T-helper 2 cell treated with Interferon-gamma antibody and Interleukin-4, amounts not matched to agents 100 ng/mL and 5 ng/mL, for 36 hours (primary cell): ENCODE results near the gene GRHPR. TPM values are rescaled to one million over a fixed set of nuclear protein-coding genes. Genes with fewer than 3 reads are reported as not detected.

Source experiments
- intact Hi-C: fragments of 100-400 bp; cut with micrococcal nuclease; formaldehyde crosslinking; loops from one replicate; pipeline ENCODE4 v1.15.1; 2023
- total RNA-seq: library from RNA; stranded (reverse); gene quantifications from 2 replicates; pipeline ENCODE4 v1.2.3, GENCODE V29; 2022

GRHPR gene
- total RNA-seq, 1 donor from 2014 or later = 50.9 TPM

GRCh38 chr9:37398464-37399025 lies 24.0 kb upstream of the GRHPR start:
- intact Hi-C loops = no loop called here

- intact Hi-C loops = no loop called here
Measured at GRCh38 chr9:37399336-37399735, 23.2 kb upstream of the GRHPR start.

- intact Hi-C loops = no loop called here
Measured at GRCh38 chr9:37404590-37404989, 17.9 kb upstream of the GRHPR start.

GRCh38 chr9:37405350-37405749 lies 17.1 kb upstream of the GRHPR start:
- intact Hi-C loops = no loop called here

GRCh38 chr9:37405764-37406380 lies 16.6 kb upstream of the GRHPR start:
- intact Hi-C loops = no loop called here

GRCh38 chr9:37406603-37407401 lies 15.7 kb upstream of the GRHPR start:
- intact Hi-C loops = no loop called here

GRCh38 chr9:37407468-37407867 lies 15.0 kb upstream of the GRHPR start:
- intact Hi-C loops = no loop called here

- intact Hi-C loops = no loop called here
Measured at GRCh38 chr9:37408933-37409710, 13.4 kb upstream of the GRHPR start.

GRCh38 chr9:37410354-37410861 lies 12.1 kb upstream of the GRHPR start:
- intact Hi-C loops = no loop called here

GRCh38 chr9:37410969-37411785 lies 11.3 kb upstream of the GRHPR start:
- intact Hi-C loops = no loop called here

- intact Hi-C loops = no loop called here
Measured at GRCh38 chr9:37412431-37413151, 9.9 kb upstream of the GRHPR start.

GRCh38 chr9:37413311-37413710 lies 9.2 kb upstream of the GRHPR start:
- intact Hi-C loops = no loop called here

- intact Hi-C loops = no loop called here
Measured at GRCh38 chr9:37414503-37414943, 8.0 kb upstream of the GRHPR start.

GRCh38 chr9:37415011-37415719 lies 7.3 kb upstream of the GRHPR start:
- intact Hi-C loops = loop anchor here (5.0 kb wide), 1 partner anchor 177 kb away; the partner anchor contains the start of gene TOMM5

GRCh38 chr9:37417252-37417803 lies 5.2 kb upstream of the GRHPR start:
- intact Hi-C loops = loop anchor here (5.0 kb wide), 1 partner anchor 175 kb away; the partner anchor contains the start of gene TOMM5

GRCh38 chr9:37417857-37418618 lies 4.5 kb upstream of the GRHPR start:
- intact Hi-C loops = loop anchor here (5.0 kb wide), 1 partner anchor 174 kb away; the partner anchor contains the start of gene TOMM5

GRCh38 chr9:37419204-37419603 lies 3.3 kb upstream of the GRHPR start:
- intact Hi-C loops = loop anchor here (5.0 kb wide), 1 partner anchor 173 kb away; the partner anchor contains the start of gene TOMM5
